Stimulated activated naive CD4-positive, alpha-beta T cell treated with Interleukin-2 at 50 U/mL for 16 hours (primary cell): ENCODE results near the gene BICD1.

ENCODE experiments used
- DNase-seq: peaks from one replicate; lab custom pipeline; 2025; lab: John Stamatoyannopoulos, UW

BICD1 gene

DNA sequence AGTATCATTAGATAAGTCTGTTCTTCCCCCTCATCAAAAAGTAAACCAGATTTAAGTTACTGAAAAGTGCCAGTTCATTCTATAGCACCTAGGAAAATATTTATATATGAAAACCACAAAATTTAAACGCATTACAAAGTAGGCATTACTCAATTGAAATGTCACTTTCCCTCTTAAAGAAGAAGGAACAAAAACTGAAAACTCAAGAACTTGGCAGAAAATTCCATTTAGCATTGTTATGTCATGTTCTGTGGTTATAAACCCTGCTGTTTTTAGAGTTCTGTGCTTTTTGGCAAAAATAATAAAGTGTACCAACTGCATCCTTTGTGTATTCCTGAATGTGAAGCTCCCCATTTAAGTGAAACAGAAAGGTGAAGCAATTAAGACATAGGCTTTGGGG lies 296.3 kb downstream of the BICD1 start:
- DNase-seq: no peak

DNA sequence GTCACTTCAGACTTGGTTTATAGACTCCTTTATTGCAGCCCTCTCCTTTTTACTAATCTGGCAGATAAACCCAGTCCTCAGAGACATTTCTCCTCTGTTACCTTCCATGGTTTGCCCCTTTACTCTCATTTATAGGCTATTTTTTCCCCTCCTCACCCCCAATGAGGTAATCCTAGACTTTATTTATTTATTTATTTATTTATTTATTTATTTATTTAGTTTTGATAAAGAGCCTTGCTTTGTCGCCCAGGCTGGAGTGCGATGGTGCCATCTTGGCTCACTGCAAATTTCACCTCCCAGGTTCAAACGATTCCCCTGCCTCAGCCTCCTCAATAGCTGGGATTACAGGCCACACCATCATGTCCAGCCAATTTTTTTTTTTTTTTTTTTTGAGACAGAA lies 301.1 kb downstream of the BICD1 start:
- DNase-seq: no peak

DNA sequence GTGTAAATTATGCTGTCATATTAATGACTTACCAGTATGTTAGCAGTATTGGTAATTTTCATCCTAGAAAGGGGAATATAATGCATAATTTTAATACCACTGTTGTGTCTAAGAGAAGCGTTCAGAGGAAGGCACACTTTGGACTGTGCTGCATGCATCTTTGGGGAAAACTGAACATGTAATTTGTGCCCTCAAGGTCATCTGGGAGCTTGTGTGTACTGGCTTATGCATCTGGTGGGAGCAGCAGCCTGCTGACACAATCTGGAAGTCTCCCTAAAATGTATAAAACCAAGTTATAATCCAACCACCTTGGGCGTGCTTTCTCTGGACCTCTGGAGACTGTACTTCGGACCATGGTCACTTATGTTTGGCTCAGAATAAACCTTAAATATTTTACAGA lies 306.8 kb downstream of the BICD1 start:
- DNase-seq: no peak

DNA sequence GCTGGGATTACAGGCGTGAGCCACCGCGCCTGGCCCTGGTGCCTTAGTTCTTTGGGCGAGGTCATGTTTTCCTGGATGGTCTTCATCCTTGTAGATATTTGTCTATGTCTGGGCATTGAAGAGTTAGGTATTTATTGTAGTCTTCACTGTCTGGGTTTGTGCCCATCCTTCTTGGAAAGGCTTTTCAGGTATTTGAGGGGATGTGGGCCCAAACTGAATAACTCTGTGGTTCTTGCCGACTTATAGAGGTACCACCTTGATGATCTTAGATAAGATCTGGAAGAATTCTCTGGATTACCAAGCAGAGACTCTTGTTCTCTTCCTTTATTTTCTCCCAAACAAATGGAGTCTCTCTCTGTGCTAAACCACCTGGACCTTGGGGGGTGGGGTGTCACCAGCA lies 311.6 kb downstream of the BICD1 start:
- DNase-seq: no peak

DNA sequence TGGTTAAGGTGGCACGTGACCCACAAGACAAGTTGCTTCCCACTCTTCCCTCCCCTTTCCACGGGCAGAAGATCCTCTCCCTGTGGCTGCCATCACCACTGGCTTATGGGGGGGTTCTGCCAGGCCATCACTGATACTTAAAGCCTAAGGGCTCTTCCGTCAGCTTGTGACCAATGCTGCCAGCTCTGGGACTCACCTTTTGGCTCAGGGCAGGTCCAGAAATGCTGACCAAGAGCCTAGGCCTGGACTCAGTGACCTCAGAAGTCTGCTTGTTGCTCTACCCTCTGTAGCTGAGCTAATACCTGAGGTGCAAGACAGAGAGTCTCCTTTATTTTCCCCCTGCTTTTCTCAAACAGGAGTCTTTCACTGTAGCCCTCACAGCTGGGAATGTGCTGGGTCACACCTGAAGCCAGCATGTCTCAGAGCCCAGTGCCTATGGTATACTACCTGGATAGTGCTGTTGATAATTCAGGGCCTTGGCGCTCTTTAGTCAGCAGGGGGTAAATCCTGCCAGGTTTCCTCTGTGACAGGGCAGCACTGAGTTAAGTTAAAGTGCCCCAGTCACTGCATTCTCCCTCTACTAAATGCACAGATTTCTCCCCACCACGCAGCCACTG lies 312.4 kb downstream of the BICD1 start:
- no peak for DNase-seq

DNA sequence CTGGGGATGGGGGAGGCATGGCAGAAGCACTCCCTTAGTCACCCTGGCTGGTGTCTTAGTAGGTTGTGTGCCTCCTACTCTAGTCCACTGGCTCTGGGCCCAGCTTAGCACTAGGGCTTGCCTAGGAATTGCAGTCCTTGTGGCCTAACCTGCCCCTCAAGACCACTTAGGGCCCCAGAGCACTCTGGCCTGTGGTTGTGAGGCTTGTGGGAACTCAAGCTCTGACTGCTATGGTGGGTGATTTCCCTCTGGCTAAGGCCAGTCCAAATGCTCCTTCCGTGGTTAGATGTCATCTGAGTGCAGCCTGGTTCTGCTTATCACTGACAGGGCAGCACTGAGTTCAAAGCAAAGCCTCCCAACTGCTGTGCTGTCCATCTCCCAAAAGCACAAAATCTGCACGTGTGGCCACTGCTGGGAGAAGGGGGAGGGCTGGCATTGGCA lies 312.9 kb downstream of the BICD1 start:
- no peak for DNase-seq

DNA sequence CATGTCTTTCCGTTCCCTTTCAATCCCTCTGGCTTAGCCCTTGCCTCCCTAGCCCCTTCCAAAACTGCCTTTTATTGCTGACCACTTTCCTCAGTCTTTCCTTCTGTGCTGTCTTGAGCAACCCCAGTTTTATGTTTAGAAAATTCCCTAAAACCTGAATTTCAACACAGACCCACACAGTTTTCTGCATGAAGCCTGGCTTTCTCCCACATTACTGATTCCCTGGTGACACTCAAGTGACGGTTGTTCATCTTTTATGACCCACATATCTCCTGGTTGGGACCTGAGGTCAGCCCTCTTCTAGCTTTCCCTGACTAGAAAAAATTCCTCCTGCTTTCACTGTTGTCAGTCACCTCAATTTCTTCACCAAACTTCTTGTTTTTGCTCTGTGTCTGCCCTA lies 313.7 kb downstream of the BICD1 start:
- DNase-seq: no peak

GRCh38 chr12:32423559-32423958 lies 316.9 kb downstream of the BICD1 start:
- DNase-seq: no peak

- no peak for DNase-seq
Observed at GRCh38 chr12:32431025-32431424, 324.4 kb downstream of the BICD1 start.
